SU-DHL-6 (cell line): Measurements from ENCODE around the gene GATAD2A.

Experiments used
- H2AFZ ChIP-seq: fragments of 200-600 bp; sonication (generic); 2 replicates; pipeline ENCODE4 v1.6.1; 2014; ENCODE audit warnings: low read depth, mild to moderate bottlenecking, moderate library complexity, mixed read lengths, antibody characterized with exemption, low read length; ENCODE audit not compliant: severe bottlenecking
- H3F3A ChIP-seq: fragments of 200-600 bp; shearing (Covaris generic); 2 replicates; pipeline ENCODE4 v1.6.0; 2016; ENCODE audit warnings: antibody characterized with exemption, mild to moderate bottlenecking; ENCODE audit not compliant: insufficient read depth
- H3K27ac ChIP-seq: fragments of 200-600 bp; sonication (generic); 2 replicates; pipeline ENCODE4 v1.5.1; 2016; ENCODE audit warnings: low read depth, mild to moderate bottlenecking, low read length, moderate library complexity, mixed read lengths
- H3K27me3 ChIP-seq: fragments of 200-600 bp; sonication (generic), shearing (Covaris generic); 2 replicates; pipeline ENCODE4 v1.6.0; 2014; ENCODE audit warnings: mild to moderate bottlenecking, low read length
- H3K36me3 ChIP-seq: fragments of 200-600 bp; sonication (generic); 2 replicates; pipeline ENCODE4 v1.6.1; 2014; ENCODE audit warnings: mild to moderate bottlenecking, low read length, mixed read lengths
- H3K4me2 ChIP-seq: fragments of 300-600, 200-600 bp; shearing (Covaris generic), sonication (generic); 2 replicates; pipeline ENCODE4 v1.6.0; 2014; ENCODE audit warnings: low read length, low read depth, mild to moderate bottlenecking; ENCODE audit not compliant: poor library complexity, severe bottlenecking
- H3K4me3 ChIP-seq: fragments of 200-600 bp; sonication (generic); 2 replicates; pipeline ENCODE4 v1.5.1; 2014; ENCODE audit warnings: antibody characterized with exemption, low read length, mild to moderate bottlenecking, mixed read lengths; ENCODE audit not compliant: insufficient read depth, poor library complexity, severe bottlenecking
- H3K79me2 ChIP-seq: fragments of 200-600 bp; sonication (generic); 2 replicates; pipeline ENCODE4 v1.6.1; 2014; ENCODE audit warnings: mild to moderate bottlenecking, low read length, moderate library complexity; ENCODE audit not compliant: insufficient read depth
- H3K9ac ChIP-seq: fragments of 200-600 bp; sonication (generic); 2 replicates; pipeline ENCODE4 v1.7.0; 2014; ENCODE audit warnings: mild to moderate bottlenecking, low read length
- H3K9me2 ChIP-seq: fragments of 200-600 bp; sonication (generic); replicated peaks from 2 replicates; pipeline ENCODE4 v1.6.1; 2014; ENCODE audit warnings: low read length; ENCODE audit not compliant: insufficient read depth
- H3K9me3 ChIP-seq: fragments of 200-600 bp; sonication (generic); 2 replicates; pipeline ENCODE4 v1.6.1; 2014; ENCODE audit warnings: low read length, mixed read lengths; ENCODE audit not compliant: insufficient read depth
- H4K20me1 ChIP-seq: fragments of 200-600 bp; sonication (generic); 2 replicates; pipeline ENCODE4 v1.6.1; 2014; ENCODE audit warnings: low read depth, mild to moderate bottlenecking, antibody characterized with exemption, low read length, moderate library complexity, mixed read lengths
- CTCF ChIP-seq: fragments of 200-600 bp; sonication (generic); IDR thresholded peaks from one replicate; pipeline ENCODE4 v1.5.1; 2017; ENCODE audit warnings: antibody characterized with exemption, mild to moderate bottlenecking, low read length, moderate library complexity; ENCODE audit not compliant: insufficient read depth, poor library complexity, severe bottlenecking
- EZH2phosphoT487 ChIP-seq: fragments of 200-600 bp; sonication (generic), shearing (Covaris generic); conservative IDR thresholded peaks from 2 replicates; pipeline ENCODE4 v1.6.1; 2018; ENCODE audit warnings: mild to moderate bottlenecking, antibody characterized with exemption, low read length, moderate library complexity, mixed read lengths

GATAD2A gene

GRCh38 chr19:19514881-19515641 lies 109.6 kb downstream of the GATAD2A start, which contains the start of gene TSSK6:
TSSK6 (minus strand) TSS chr19:19515548; CDS start chr19:19515427, 121 bp downstream.
- H2AFZ ChIP-seq = peak within 1 kb of the TSS; percentile 50
- H3K4me3 ChIP-seq = peak within 1 kb of the TSS; percentile 61
- 0 out of 2 replicates have a peak, but pooled peaks cover 1% of the 10 kb centered on the region for H3K36me3 ChIP-seq
- H3K4me2 ChIP-seq = peak within 1 kb of the TSS; percentile 62
- H3K9ac ChIP-seq = peak within 1 kb of the TSS; percentile 67
- H3K27me3 ChIP-seq = no peaks in the 10 kb centered on the region
- peak within 1 kb of the TSS; percentile 65 for H3K27ac ChIP-seq
- H3K9me2 ChIP-seq = no peaks in the 10 kb centered on the region
- no peaks in the 10 kb centered on the region for H4K20me1 ChIP-seq
- peaks cover 14% of the 10 kb centered on the region for H3F3A ChIP-seq
- TF ChIP-seq CTCF = no peak
- TF ChIP-seq EZH2phosphoT487 = no peak
- H3K9me3 ChIP-seq = no peaks in the 10 kb centered on the region
- H3K79me2 ChIP-seq = peaks cover 40% of the 10 kb centered on the region

GRCh38 chr19:19515642-19516519 lies 110.4 kb downstream of the GATAD2A start, which contains the start of gene NDUFA13:
NDUFA13 (plus strand) TSS chr19:19516225; CDS start chr19:19516239, 14 bp downstream.
- no peaks in the 10 kb centered on the region for H3K9me2 ChIP-seq
- 0 out of 2 replicates have a peak, but pooled peaks cover 7% of the 10 kb centered on the region for H3K36me3 ChIP-seq
- no peaks in the 10 kb centered on the region for H4K20me1 ChIP-seq
- H3K27ac ChIP-seq = peak within 1 kb of the TSS; percentile 65
- H2AFZ ChIP-seq = peak within 1 kb of the TSS; percentile 50
- TF ChIP-seq CTCF (no peak), EZH2phosphoT487 (no peak)
- peaks cover 48% of the 10 kb centered on the region for H3K79me2 ChIP-seq
- peak within 1 kb of the TSS; percentile 62 for H3K4me2 ChIP-seq
- no peaks in the 10 kb centered on the region for H3K27me3 ChIP-seq
- H3K9me3 ChIP-seq = no peaks in the 10 kb centered on the region
- peaks cover 18% of the 10 kb centered on the region for H3F3A ChIP-seq
- peak within 1 kb of the TSS; percentile 67 for H3K9ac ChIP-seq
- H3K4me3 ChIP-seq = peak within 1 kb of the TSS; percentile 61

DNA sequence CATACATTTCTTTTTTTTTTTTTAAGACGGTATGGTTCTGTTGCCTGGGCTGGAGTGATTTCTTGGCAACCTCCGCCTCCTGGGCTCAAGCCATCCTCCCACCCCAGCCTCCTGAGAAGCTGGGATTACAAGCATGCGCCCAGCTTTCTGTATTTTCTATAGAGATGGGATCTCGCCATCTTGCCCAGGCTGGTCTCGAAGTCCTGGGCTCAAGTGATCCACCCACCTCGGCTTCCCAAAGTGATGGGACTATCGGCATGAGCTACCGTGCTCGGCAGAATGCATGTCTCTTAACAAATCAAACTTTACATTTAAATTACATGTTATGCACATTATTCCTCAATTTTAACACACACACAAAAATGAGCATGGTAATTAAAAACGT lies 111.8 kb downstream of the GATAD2A start:
- Histone ChIP-seq H3K79me2 (peaks cover 62% of the 10 kb centered on the region), H4K20me1 (no peaks in the 10 kb centered on the region), H3F3A (peaks cover 12% of the 10 kb centered on the region), H2AFZ (no peak overlapping the region), H3K27me3 (no peaks in the 10 kb centered on the region), H3K9me3 (no peaks in the 10 kb centered on the region), H3K9me2 (no peaks in the 10 kb centered on the region), H3K4me3 (peak overlapping the region; percentile 61), H3K36me3 (0 out of 2 replicates have a peak, but pooled peaks cover 7% of the 10 kb centered on the region), H3K4me2 (peak overlapping the region; percentile 62), H3K9ac (peak overlapping the region; percentile 67), H3K27ac (peak overlapping the region; percentile 65)
- TF ChIP-seq CTCF (no peak), EZH2phosphoT487 (no peak)
